Measurements from ENCODE around the gene TRIM6. TPM values are rescaled to one million over a fixed set of nuclear protein-coding genes. Genes with fewer than 3 reads are reported as not detected.
A peak's percentile ranks its signal among the peaks of the same experiment; 100 is the strongest.
"Not testable (repeated sequence)": the region's sequence is repeated elsewhere in the genome, so short reads cannot be mapped to it uniquely, and the experiment has no call there.

Gene TRIM6
- total RNA-seq, 1 donor from 2014 or later = 7.1 TPM

GRCh38 chr11:5592615-5593014, 3.8 kb upstream of the TRIM6 start:
- no peaks in the 10 kb centered on the region for H3K79me2 ChIP-seq (ENCODE audit: low read depth)

GRCh38 chr11:5593146-5593545, 3.3 kb upstream of the TRIM6 start:
- Histone ChIP-seq H3K79me2 (ENCODE audit: low read depth) (no peaks in the 10 kb centered on the region), H3K4me1 (peaks cover 9% of the 10 kb centered on the region), H2AFZ (replicated peaks) (no peak overlapping the region), H3K4me2 (no peak overlapping the region), H3K9ac (no peak overlapping the region), H3K9me3 (ENCODE audit: low read depth) (no peaks in the 10 kb centered on the region), H4K20me1 (ENCODE audit: low read depth) (no peaks in the 10 kb centered on the region), H3K27ac (no peak overlapping the region), H3K4me3 (no peak overlapping the region), H3F3A (ENCODE audit: low read depth) (no peaks in the 10 kb centered on the region), H3K27me3 (no peaks in the 10 kb centered on the region), H3K36me3 (no peaks in the 10 kb centered on the region)
- DNase-seq (ENCODE audit: low spot score) = no peak
- peaks cover 3% of the 10 kb centered on the region for H3K36me3 Mint-ChIP-seq
- H3K27ac Mint-ChIP-seq = no peak overlapping the region
- H3K27me3 Mint-ChIP-seq (ENCODE audit: insufficient read depth, low read depth) = peaks cover 5% of the 10 kb centered on the region
- peaks cover 2% of the 10 kb centered on the region for H3K9me3 Mint-ChIP-seq
- H3K4me1 Mint-ChIP-seq = peaks cover 14% of the 10 kb centered on the region
- TF ChIP-seq EZH2 (IDR thresholded peaks at IDR 0.05) = no peak
- no peak overlapping the region for H3K4me3 Mint-ChIP-seq

More at GRCh38 chr11:5592615-5593014, 3.8 kb upstream of the TRIM6 start:
- no peaks in the 10 kb centered on the region for H3K9me3 ChIP-seq (ENCODE audit: low read depth)
- H2AFZ ChIP-seq (replicated peaks) = no peak overlapping the region
- H3K4me2 ChIP-seq = no peak overlapping the region
- no peaks in the 10 kb centered on the region for H3K27me3 ChIP-seq
- H3K36me3 Mint-ChIP-seq = peaks cover 3% of the 10 kb centered on the region
- TF ChIP-seq CTCF (IDR thresholded peaks at IDR 0.05) (no peak), EZH2phosphoT487 (IDR thresholded peaks at IDR 0.05) (no peak)
- no peak overlapping the region for H3K9ac ChIP-seq
- H3F3A ChIP-seq (ENCODE audit: low read depth) = no peaks in the 10 kb centered on the region
- peaks cover 14% of the 10 kb centered on the region for H3K4me1 Mint-ChIP-seq
- peaks cover 6% of the 10 kb centered on the region for H3K4me1 ChIP-seq
- no peak overlapping the region for H3K27ac Mint-ChIP-seq
- H3K4me3 Mint-ChIP-seq = no peak overlapping the region
- H3K36me3 ChIP-seq = no peaks in the 10 kb centered on the region
- peaks cover 5% of the 10 kb centered on the region for H3K27me3 Mint-ChIP-seq (ENCODE audit: insufficient read depth, low read depth)
- no peak for DNase-seq (ENCODE audit: low spot score)
- peaks cover 2% of the 10 kb centered on the region for H3K9me3 Mint-ChIP-seq
- H3K27ac ChIP-seq = no peak overlapping the region
- H4K20me1 ChIP-seq (ENCODE audit: low read depth) = no peaks in the 10 kb centered on the region
- H3K4me3 ChIP-seq = no peak overlapping the region

GRCh38 chr11:5597953-5598352, 1.5 kb downstream of the TRIM6 start:
- Histone ChIP-seq H3K4me3 (no peak overlapping the region), H3F3A (ENCODE audit: low read depth) (peaks cover 8% of the 10 kb centered on the region), H3K27me3 (no peaks in the 10 kb centered on the region), H3K27ac (no peak overlapping the region), H4K20me1 (ENCODE audit: low read depth) (no peaks in the 10 kb centered on the region), H3K4me2 (no peak overlapping the region), H3K36me3 (no peaks in the 10 kb centered on the region), H3K9me3 (ENCODE audit: low read depth) (no peaks in the 10 kb centered on the region), H2AFZ (replicated peaks) (no peak overlapping the region), H3K4me1 (peaks cover 9% of the 10 kb centered on the region), H3K9ac (no peak overlapping the region), H3K79me2 (ENCODE audit: low read depth) (no peaks in the 10 kb centered on the region)
- no peaks in the 10 kb centered on the region for H3K36me3 Mint-ChIP-seq
- peaks cover 14% of the 10 kb centered on the region for H3K4me1 Mint-ChIP-seq
- DNase-seq (ENCODE audit: low spot score) = peak; percentile 6
- H3K9me3 Mint-ChIP-seq = no peaks in the 10 kb centered on the region
- H3K27ac Mint-ChIP-seq = no peak overlapping the region
- H3K27me3 Mint-ChIP-seq (ENCODE audit: insufficient read depth, low read depth) = peaks cover 5% of the 10 kb centered on the region
- H3K4me3 Mint-ChIP-seq = peak overlapping the region; percentile 18
- TF ChIP-seq EZH2 (IDR thresholded peaks at IDR 0.05) = no peak
- TF ChIP-seq EZH2phosphoT487 (IDR thresholded peaks at IDR 0.05) = no peak
- no peak for TF ChIP-seq CTCF (IDR thresholded peaks at IDR 0.05)

GRCh38 chr11:5600374-5600851, 4.0 kb downstream of the TRIM6 start:
- H3K27ac Mint-ChIP-seq = no peak overlapping the region
- no peak overlapping the region for H3K9ac ChIP-seq
- no peaks in the 10 kb centered on the region for H3K9me3 Mint-ChIP-seq
- no peak overlapping the region for H3K4me3 Mint-ChIP-seq
- no peaks in the 10 kb centered on the region for H3K79me2 ChIP-seq (ENCODE audit: low read depth)
- H3K4me1 Mint-ChIP-seq = peaks cover 14% of the 10 kb centered on the region
- no peak overlapping the region for H3K27ac ChIP-seq
- H2AFZ ChIP-seq (replicated peaks) = peak overlapping the region; percentile 78
- H3F3A ChIP-seq (ENCODE audit: low read depth) = peaks cover 8% of the 10 kb centered on the region
- H4K20me1 ChIP-seq (ENCODE audit: low read depth) = no peaks in the 10 kb centered on the region
- no peaks in the 10 kb centered on the region for H3K9me3 ChIP-seq (ENCODE audit: low read depth)
- no peak for TF ChIP-seq EZH2 (IDR thresholded peaks at IDR 0.05)
- peak; percentile 82 for TF ChIP-seq CTCF (IDR thresholded peaks at IDR 0.05)
- no peak for TF ChIP-seq EZH2phosphoT487 (IDR thresholded peaks at IDR 0.05)
- H3K36me3 Mint-ChIP-seq = no peaks in the 10 kb centered on the region
- peak; percentile 90 for DNase-seq (ENCODE audit: low spot score)
- peaks cover 9% of the 10 kb centered on the region for H3K4me1 ChIP-seq
- no peak overlapping the region for H3K4me3 ChIP-seq
- no peak overlapping the region for H3K4me2 ChIP-seq
- H3K27me3 ChIP-seq = no peaks in the 10 kb centered on the region
- H3K27me3 Mint-ChIP-seq (ENCODE audit: insufficient read depth, low read depth) = peaks cover 6% of the 10 kb centered on the region
- no peaks in the 10 kb centered on the region for H3K36me3 ChIP-seq

- not testable (repeated sequence) for H3K4me1 ChIP-seq; H3F3A ChIP-seq (ENCODE audit: low read depth); H3K27me3 Mint-ChIP-seq (ENCODE audit: insufficient read depth, low read depth); H3K4me1 Mint-ChIP-seq; H2AFZ ChIP-seq (replicated peaks); H3K36me3 ChIP-seq; H3K27me3 ChIP-seq; H3K27ac Mint-ChIP-seq; H4K20me1 ChIP-seq (ENCODE audit: low read depth); H3K36me3 Mint-ChIP-seq; H3K79me2 ChIP-seq (ENCODE audit: low read depth); H3K9me3 Mint-ChIP-seq; H3K4me2 ChIP-seq; H3K4me3 ChIP-seq; DNase-seq (ENCODE audit: low spot score); H3K27ac ChIP-seq; H3K4me3 Mint-ChIP-seq; H3K9me3 ChIP-seq (ENCODE audit: low read depth); H3K9ac ChIP-seq
These were observed 6.4 kb downstream of the TRIM6 start for GRCh38 chr11:5602791-5603190.
